Measurements from ENCODE around the gene EFCAB7.

The EFCAB7 gene

GRCh38 chr1:63522891-63523728 lies at the start of gene EFCAB7, which contains the start of gene ITGB3BP:
EFCAB7 (plus strand) TSS chr1:63523525; CDS start chr1:63525573, 2,048 bp downstream.
ITGB3BP (minus strand) TSS chr1:63523225; CDS start chr1:63523133, 92 bp downstream.
- peak; percentile 77 for DNase-seq (ENCODE audit: low read depth)

- DNase-seq (ENCODE audit: low read depth), result no peak
Observed at GRCh38 chr1:63475761-63476160, 47.6 kb upstream of the EFCAB7 start.

GRCh38 chr1:63480057-63480456 lies 43.3 kb upstream of the EFCAB7 start:
- DNase-seq (ENCODE audit: low read depth), result no peak

GRCh38 chr1:63486629-63487028 lies 36.7 kb upstream of the EFCAB7 start:
- no peak for DNase-seq (ENCODE audit: low read depth)

GRCh38 chr1:63487336-63488065 lies 35.8 kb upstream of the EFCAB7 start:
- DNase-seq (ENCODE audit: low read depth), result no peak

- DNase-seq (ENCODE audit: low read depth), result no peak
Observed at GRCh38 chr1:63497577-63497976, 25.7 kb upstream of the EFCAB7 start.

- no peak for DNase-seq (ENCODE audit: low read depth)
Observed at GRCh38 chr1:63498106-63498505, 25.2 kb upstream of the EFCAB7 start.

- no peak for DNase-seq (ENCODE audit: low read depth)
Observed at GRCh38 chr1:63501256-63501655, 22.1 kb upstream of the EFCAB7 start.

- no peak for DNase-seq (ENCODE audit: low read depth)
Observed at GRCh38 chr1:63506782-63507181, 16.5 kb upstream of the EFCAB7 start.

- no peak for DNase-seq (ENCODE audit: low read depth)
Observed at GRCh38 chr1:63509718-63510117, 13.6 kb upstream of the EFCAB7 start.

- no peak for DNase-seq (ENCODE audit: low read depth)
Observed at GRCh38 chr1:63512584-63512983, 10.7 kb upstream of the EFCAB7 start.

GRCh38 chr1:63516629-63517028 lies 6.7 kb upstream of the EFCAB7 start:
- DNase-seq (ENCODE audit: low read depth), result no peak

- DNase-seq (ENCODE audit: low read depth), result no peak
Observed at GRCh38 chr1:63523738-63524137, 413 bp downstream of the EFCAB7 start.

GRCh38 chr1:63524201-63524600 lies 876 bp downstream of the EFCAB7 start:
- no peak for DNase-seq (ENCODE audit: low read depth)

- no peak for DNase-seq (ENCODE audit: low read depth)
Observed at GRCh38 chr1:63532727-63533126, 9.4 kb downstream of the EFCAB7 start.

GRCh38 chr1:63533931-63534330 lies 10.6 kb downstream of the EFCAB7 start:
- DNase-seq (ENCODE audit: low read depth), result no peak

- no peak for DNase-seq (ENCODE audit: low read depth)
Observed at GRCh38 chr1:63534406-63534805, 11.1 kb downstream of the EFCAB7 start.

GRCh38 chr1:63537006-63537405 lies 13.7 kb downstream of the EFCAB7 start:
- no peak for DNase-seq (ENCODE audit: low read depth)

GRCh38 chr1:63537940-63538339 lies 14.6 kb downstream of the EFCAB7 start:
- DNase-seq (ENCODE audit: low read depth), result no peak

GRCh38 chr1:63545780-63546179 lies 22.5 kb downstream of the EFCAB7 start:
- DNase-seq (ENCODE audit: low read depth), result no peak

- DNase-seq (ENCODE audit: low read depth), result no peak
Observed at GRCh38 chr1:63547621-63548294, 24.4 kb downstream of the EFCAB7 start.

GRCh38 chr1:63548303-63548702 lies 25.0 kb downstream of the EFCAB7 start:
- DNase-seq (ENCODE audit: low read depth), result no peak

GRCh38 chr1:63548877-63549276 lies 25.6 kb downstream of the EFCAB7 start:
- DNase-seq (ENCODE audit: low read depth), result no peak
